Measurements from ENCODE around the gene SLC6A20. TPM values are rescaled to one million over a fixed set of nuclear protein-coding genes. Genes with fewer than 3 reads are reported as not detected.
"Not testable (repeated sequence)": the region's sequence is repeated elsewhere in the genome, so short reads cannot be mapped to it uniquely, and the experiment has no call there.

SLC6A20 gene
- total RNA-seq, 1 donor from 2014 or later: 2.9 TPM

DNA sequence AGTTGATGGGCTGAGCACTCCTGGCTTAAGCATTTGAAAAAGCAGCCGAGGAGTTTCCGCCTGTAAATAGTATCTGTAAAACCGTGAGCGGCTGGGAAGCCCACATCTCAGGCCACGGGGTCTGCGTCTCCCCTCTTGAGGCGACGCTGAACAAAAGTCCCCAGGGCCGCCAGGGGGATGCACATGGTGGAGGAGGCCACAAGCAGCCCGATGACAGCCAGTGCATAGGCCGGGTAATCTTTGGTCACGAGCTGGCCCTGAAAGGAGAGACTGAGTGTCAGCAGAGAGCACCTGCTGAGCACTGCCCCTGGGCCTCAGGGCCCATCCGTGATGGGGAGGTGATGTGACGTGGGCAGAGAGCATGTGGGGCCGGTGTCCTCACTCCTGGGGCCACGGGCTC lies 37.5 kb downstream of the SLC6A20 start:
- Histone ChIP-seq H3K4me3 (no peak overlapping the region), H3K36me3 (no peaks in the 10 kb centered on the region), H3K9me3 (no peaks in the 10 kb centered on the region), H3K4me1 (no peaks in the 10 kb centered on the region), H3K27ac (no peak overlapping the region), H3K27me3 (no peaks in the 10 kb centered on the region)
- intact Hi-C loops (cut with DNase I): no loop called here
- DNase-seq (ENCODE audit: extremely low spot score in 2 of 2): no peak
- TF ChIP-seq CTCF (IDR thresholded peaks at IDR 0.05) (no peak), POLR2A (IDR thresholded peaks at IDR 0.05) (no peak), POLR2AphosphoS5 (IDR thresholded peaks at IDR 0.05; ENCODE audit: insufficient read depth in 1 of 2, low read depth in 1 of 2) (no peak)

DNA sequence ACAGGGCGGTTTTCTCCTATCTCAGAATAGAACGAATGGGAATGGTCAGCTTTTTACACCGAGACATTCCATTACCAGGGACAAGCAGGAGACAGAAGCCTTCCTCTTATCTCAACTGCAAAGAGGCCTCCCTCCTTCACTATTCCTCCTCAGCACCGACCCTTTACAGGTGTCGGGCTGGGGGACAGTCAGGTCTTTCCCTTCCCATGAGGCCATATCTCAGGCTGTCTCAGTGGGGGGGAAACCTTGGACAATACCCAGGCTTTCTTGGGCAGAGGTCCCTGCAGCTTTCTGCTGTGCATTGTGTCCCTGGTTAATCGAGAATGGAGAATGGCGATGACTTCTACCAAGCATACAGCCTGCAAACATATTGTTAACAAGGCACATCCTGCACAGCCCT lies 39.2 kb downstream of the SLC6A20 start:
- H3K9me3 ChIP-seq; H3K4me3 ChIP-seq; H3K4me1 ChIP-seq; intact Hi-C loops (cut with DNase I); H3K36me3 ChIP-seq; H3K27ac ChIP-seq; DNase-seq (ENCODE audit: extremely low spot score in 2 of 2); H3K27me3 ChIP-seq: not testable (repeated sequence)

DNA sequence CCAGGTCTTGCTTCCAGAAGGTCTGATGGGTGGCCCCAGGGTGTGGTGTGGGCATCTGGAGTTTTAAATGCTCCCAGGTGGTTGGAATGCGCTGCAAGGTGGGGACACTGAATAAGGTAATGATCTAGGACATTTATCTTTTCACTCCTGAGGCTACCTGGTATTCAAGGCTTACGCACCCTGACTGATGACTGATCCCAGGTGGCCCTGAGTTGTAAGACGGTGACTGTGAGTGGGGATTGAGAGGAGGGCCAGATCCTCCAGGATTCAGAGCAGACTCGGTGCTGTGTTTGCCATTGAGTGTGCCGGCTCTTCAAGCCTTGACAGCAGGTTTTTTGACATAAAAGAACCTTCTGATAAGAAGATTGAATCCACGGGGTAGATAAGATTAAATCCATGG lies 40.3 kb downstream of the SLC6A20 start:
- DNase-seq (ENCODE audit: extremely low spot score in 2 of 2): no peak
- Histone ChIP-seq H3K4me3 (no peak overlapping the region), H3K4me1 (no peaks in the 10 kb centered on the region), H3K36me3 (no peaks in the 10 kb centered on the region), H3K9me3 (no peaks in the 10 kb centered on the region), H3K27me3 (no peaks in the 10 kb centered on the region), H3K27ac (no peak overlapping the region)
- TF ChIP-seq CTCF (IDR thresholded peaks at IDR 0.05) (no peak), POLR2A (IDR thresholded peaks at IDR 0.05) (no peak), POLR2AphosphoS5 (IDR thresholded peaks at IDR 0.05; ENCODE audit: insufficient read depth in 1 of 2, low read depth in 1 of 2) (no peak)
- intact Hi-C loops (cut with DNase I): no loop called here

DNA sequence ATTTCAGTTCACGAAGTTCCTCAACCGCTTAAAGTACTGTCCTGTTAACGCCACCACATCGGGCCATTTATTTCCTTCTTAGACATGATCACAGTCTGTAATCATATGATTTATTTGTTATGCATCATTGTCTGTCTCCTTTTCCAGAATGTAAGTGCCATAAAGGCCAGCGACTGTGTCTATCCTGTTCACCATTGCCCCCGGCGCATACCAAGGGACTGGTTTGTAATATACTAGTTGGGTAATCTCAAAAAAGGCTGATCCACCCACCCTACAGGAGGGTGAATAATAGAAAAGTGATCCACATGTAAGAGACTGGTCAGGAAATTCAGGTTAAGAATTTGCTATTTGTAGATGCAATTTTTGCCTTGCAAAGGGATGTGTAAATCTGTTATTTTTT lies 41.9 kb downstream of the SLC6A20 start:
- Histone ChIP-seq H3K27ac (no peak overlapping the region), H3K4me1 (no peaks in the 10 kb centered on the region), H3K36me3 (no peaks in the 10 kb centered on the region), H3K9me3 (no peaks in the 10 kb centered on the region), H3K4me3 (no peak overlapping the region), H3K27me3 (no peaks in the 10 kb centered on the region)
- no peak for DNase-seq (ENCODE audit: extremely low spot score in 2 of 2)
- TF ChIP-seq POLR2AphosphoS5 (IDR thresholded peaks at IDR 0.05; ENCODE audit: insufficient read depth in 1 of 2, low read depth in 1 of 2): no peak
- TF ChIP-seq CTCF (IDR thresholded peaks at IDR 0.05): no peak
- TF ChIP-seq POLR2A (IDR thresholded peaks at IDR 0.05): no peak
- intact Hi-C loops (cut with DNase I): no loop called here

DNA sequence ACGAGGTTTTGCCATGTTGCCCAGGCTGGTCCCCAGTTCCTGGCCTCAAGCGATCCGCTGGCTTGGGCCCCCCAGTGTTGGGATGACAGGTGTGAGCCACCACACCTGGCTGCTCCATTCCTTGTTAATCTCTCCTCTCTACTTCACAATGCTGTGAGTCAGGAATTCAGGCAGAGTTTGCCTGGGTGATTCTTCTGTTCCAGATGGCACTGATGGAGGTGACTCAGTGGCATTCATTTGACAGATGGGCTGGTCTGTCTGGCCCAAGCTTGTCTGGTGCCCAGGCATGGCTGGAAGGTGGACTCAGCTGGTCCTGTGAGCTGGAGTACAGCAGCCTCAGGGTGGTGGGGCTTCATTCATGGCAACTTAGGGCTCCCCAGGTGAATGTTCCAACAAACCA lies 43.2 kb downstream of the SLC6A20 start:
- H3K27me3 ChIP-seq: no peaks in the 10 kb centered on the region
- no peaks in the 10 kb centered on the region for H3K9me3 ChIP-seq
- TF ChIP-seq POLR2A (IDR thresholded peaks at IDR 0.05) (no peak), POLR2AphosphoS5 (IDR thresholded peaks at IDR 0.05; ENCODE audit: insufficient read depth in 1 of 2, low read depth in 1 of 2) (no peak), CTCF (IDR thresholded peaks at IDR 0.05) (no peak)
- no peaks in the 10 kb centered on the region for H3K36me3 ChIP-seq
- intact Hi-C loops (cut with DNase I): no loop called here
- H3K4me1 ChIP-seq: no peaks in the 10 kb centered on the region
- no peak overlapping the region for H3K27ac ChIP-seq
- no peak for DNase-seq (ENCODE audit: extremely low spot score in 2 of 2)
- no peak overlapping the region for H3K4me3 ChIP-seq
